Activated T-cell treated with anti-CD3 and anti-CD28 coated beads, Interleukin-2, amount 50 U/mL, for 72 hours (primary cell): Measurements from ENCODE around the gene MTHFD2L. TPM values are rescaled to one million over a fixed set of nuclear protein-coding genes. Genes with fewer than 3 reads are reported as not detected.

Experiments
- ATAC-seq, 2 donors: fragments of 150-1000 bp; cut with Tn5 transposase; replicated peaks in 1 of 2; 2 replicates each; pipeline ENCODE4 v1.10.0; 2021; ENCODE audit warnings: moderate library complexity in 2 of 2, mild to moderate bottlenecking in 1 of 2
- DNase-seq, 2 donors: peaks; one replicate each; pipeline ENCODE4 v3.0.0; 2021 to 2022; ENCODE audit warnings: mixed read lengths in 1 of 2
- H3K27ac Mint-ChIP-seq: one replicate; pipeline ENCODE4 v1.8.0; 2022; ENCODE audit warnings: mild to moderate bottlenecking, moderate library complexity, mixed read lengths
- H3K27me3 Mint-ChIP-seq: one replicate; pipeline ENCODE4 v1.8.0; 2022; ENCODE audit warnings: low read depth, mixed read lengths
- H3K36me3 Mint-ChIP-seq, 2 donors: one replicate each; pipeline ENCODE4 v1.8.0; 2022; ENCODE audit warnings: mixed read lengths in 2 of 2, mild to moderate bottlenecking in 1 of 2; ENCODE audit not compliant: insufficient read depth in 2 of 2
- H3K4me1 Mint-ChIP-seq: one replicate; pipeline ENCODE4 v1.8.0; 2022; ENCODE audit warnings: low read depth, mixed read lengths
- H3K4me3 Mint-ChIP-seq, 2 donors: one replicate each; pipeline ENCODE4 v1.8.0; 2022; ENCODE audit warnings: mild to moderate bottlenecking in 2 of 2, mixed read lengths in 2 of 2, moderate library complexity in 2 of 2
- H3K9me3 Mint-ChIP-seq, 2 donors: one replicate each; pipeline ENCODE4 v1.8.0; 2022; ENCODE audit warnings: mixed read lengths in 2 of 2
- total RNA-seq, 2 donors: library from RNA; stranded (reverse); gene quantifications; one replicate each; pipeline ENCODE4 v1.2.3, GENCODE V29; 2022

MTHFD2L gene
- total RNA-seq: 1 to 10 TPM; 7.6 to 9.7 TPM

DNA sequence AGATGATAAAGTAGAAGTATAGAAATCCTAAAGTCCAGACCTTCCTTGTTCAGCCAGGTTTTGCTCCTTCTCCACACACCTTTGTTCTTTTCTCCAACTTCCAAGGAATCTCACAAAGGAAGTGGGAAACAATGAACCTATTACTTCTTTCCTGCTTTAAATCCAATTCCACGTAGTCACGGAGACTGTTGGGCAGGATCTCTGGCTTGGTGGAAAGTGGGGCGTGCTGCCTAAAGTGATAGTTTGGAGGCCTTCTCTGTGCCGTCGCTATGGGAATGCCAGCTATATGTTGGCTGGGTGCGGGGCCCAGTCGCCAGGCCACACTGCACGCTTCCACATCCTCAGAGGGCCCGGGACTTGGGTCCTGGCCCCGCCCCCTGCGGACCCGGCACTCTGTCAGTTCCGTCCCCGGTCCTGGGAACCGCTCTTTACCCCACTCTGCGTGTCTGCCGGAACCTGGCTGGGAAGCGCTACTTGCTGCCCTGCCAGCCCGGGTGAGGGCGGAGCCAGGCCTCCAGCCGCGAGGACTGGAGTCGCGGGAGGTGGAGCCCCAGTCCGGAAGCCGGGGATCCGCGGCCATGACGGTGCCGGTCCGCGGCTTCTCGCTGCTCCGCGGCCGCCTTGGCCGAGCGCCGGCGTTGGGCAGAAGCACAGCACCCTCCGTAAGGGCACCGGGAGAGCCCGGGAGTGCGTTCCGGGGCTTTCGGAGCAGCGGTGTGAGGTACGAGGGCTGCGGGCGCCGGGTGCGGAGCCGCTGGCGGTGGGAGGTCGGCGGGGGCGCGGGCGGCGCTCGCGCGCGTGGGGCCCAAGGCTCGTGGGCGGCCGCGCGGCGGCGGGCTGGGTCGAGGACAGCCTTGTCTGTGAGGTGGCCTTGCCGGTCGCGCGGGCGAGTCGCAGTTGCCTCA, at the start of gene MTHFD2L:
MTHFD2L (plus strand) TSS at position 558 of the 905 bp plus-strand sequence; CDS start at position 579, 21 bp downstream.
- H3K4me3 Mint-ChIP-seq: peak within 1 kb of the TSS; percentile 87 to 90
- peaks cover 28% of the 10 kb centered on the region for H3K4me1 Mint-ChIP-seq
- H3K36me3 Mint-ChIP-seq: peaks cover 3 to 16% of the 10 kb centered on the region in 2 donors
- ATAC-seq: peak; percentile 97 to 98
- peak within 1 kb of the TSS; percentile 94 for H3K27ac Mint-ChIP-seq
- H3K27me3 Mint-ChIP-seq: peaks cover 17% of the 10 kb centered on the region
- H3K9me3 Mint-ChIP-seq: no peaks in the 10 kb centered on the region
- peak; percentile 89 to 90 for DNase-seq

DNA sequence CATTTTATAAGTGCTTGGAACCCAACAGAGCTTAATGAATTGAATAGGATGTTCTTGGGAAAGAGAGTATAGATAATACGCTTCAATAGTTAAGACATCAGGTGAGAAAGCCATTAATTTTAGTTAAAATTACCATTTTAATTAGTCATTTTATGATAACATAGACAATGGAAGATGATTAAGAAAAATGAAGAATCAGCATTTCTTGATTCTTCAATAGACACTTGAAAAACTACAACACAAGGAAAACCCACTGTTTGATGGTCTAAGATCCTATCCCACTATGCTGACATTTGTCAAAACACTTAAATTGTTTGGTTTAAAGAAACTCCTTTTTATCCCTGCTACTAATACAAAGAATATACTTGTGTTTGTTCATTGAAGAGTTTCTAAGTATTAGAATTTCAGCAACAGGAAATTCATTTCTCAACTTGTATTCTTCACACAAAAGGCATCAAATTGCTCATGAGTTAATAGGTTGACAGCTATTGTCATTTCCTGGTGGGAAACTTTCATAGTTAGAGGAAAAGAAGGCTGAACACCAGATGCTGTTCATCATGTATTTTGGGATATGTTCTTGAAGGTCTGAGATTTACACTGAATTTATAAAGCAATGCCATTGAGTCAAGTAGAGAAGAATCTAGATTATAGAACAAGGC, 49.3 kb upstream of the MTHFD2L start:
- no peaks in the 10 kb centered on the region for H3K9me3 Mint-ChIP-seq
- ATAC-seq (no peak), DNase-seq (no peak)
- no peak overlapping the region for H3K4me3 Mint-ChIP-seq
- H3K27ac Mint-ChIP-seq: no peak overlapping the region
- H3K27me3 Mint-ChIP-seq: peaks cover 6% of the 10 kb centered on the region
- no peaks in the 10 kb centered on the region for H3K36me3 Mint-ChIP-seq
- H3K4me1 Mint-ChIP-seq: no peaks in the 10 kb centered on the region

- no peak overlapping the region for H3K27ac Mint-ChIP-seq
- H3K4me1 Mint-ChIP-seq: no peaks in the 10 kb centered on the region
- no peak overlapping the region for H3K4me3 Mint-ChIP-seq
- peaks cover 6% of the 10 kb centered on the region for H3K27me3 Mint-ChIP-seq
- ATAC-seq: peak in 1 of 2 donors; percentile 25
- no peak for DNase-seq
- H3K36me3 Mint-ChIP-seq: no peaks in the 10 kb centered on the region
- H3K9me3 Mint-ChIP-seq: no peaks in the 10 kb centered on the region
Measured at GRCh38 chr4:74109116-74109869, 48.6 kb upstream of the MTHFD2L start.

DNA sequence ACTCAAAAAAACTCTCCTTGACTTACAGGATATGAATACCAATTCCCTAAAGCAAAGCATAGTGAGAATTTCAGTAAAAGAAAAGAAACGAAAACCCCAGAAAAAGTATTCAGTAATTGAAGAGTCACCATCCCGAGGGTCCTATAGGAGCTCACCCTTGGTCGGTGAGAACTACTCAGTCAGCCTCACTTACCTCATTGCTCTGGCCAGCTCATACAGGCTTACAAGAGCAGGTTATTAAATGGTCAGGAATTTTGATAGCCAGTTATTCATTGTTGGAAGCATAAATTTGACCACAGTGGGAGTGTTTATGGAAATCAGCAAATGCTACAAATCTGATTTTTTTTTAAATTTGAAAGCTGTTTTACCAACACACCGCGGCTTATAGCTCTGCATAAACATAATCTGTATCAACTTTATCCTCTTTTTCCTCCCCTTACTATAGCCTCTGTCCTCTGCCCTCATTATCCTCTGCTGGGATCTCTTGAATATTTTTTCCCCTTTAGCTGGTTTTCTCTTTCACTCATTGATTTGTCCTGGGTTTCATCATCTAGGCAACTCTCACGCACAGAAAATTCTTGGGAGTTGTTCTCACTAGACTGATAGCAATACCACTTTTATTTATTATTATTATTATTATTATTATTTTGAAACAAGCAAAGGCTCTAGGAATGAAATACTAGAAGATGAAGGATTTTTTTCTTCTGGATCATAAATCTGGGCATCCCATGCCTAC, 47.9 kb upstream of the MTHFD2L start:
- ATAC-seq: no peak
- Mint-ChIP-seq H3K4me1 (no peaks in the 10 kb centered on the region), H3K4me3 (no peak overlapping the region), H3K27ac (no peak overlapping the region), H3K36me3 (no peaks in the 10 kb centered on the region), H3K9me3 (no peaks in the 10 kb centered on the region), H3K27me3 (peaks cover 6% of the 10 kb centered on the region)
- DNase-seq: no peak

DNA sequence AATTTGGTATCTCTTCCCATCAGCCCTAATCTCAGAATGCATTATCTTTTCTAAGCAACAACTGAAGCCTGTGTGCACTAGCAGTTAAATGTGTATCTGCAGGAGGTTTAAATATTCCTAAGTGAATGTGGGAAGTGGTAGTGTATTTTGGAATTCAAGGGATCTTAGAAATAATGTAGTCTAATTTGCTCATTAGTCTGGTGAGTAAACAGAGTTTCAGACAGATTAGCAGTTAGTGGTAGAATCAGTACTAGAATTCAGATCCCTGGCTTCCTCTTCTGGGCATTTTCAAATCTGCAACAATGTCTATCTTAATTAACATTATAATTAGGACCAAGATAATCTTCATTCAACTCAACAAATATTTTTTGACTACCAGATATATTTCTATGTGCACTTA, 47.2 kb upstream of the MTHFD2L start:
- ATAC-seq (no peak), DNase-seq (no peak)
- Mint-ChIP-seq H3K4me3 (no peak overlapping the region), H3K36me3 (no peaks in the 10 kb centered on the region), H3K27ac (no peak overlapping the region), H3K9me3 (no peaks in the 10 kb centered on the region), H3K4me1 (no peaks in the 10 kb centered on the region), H3K27me3 (peaks cover 4% of the 10 kb centered on the region)

GRCh38 chr4:74111306-74111975, 46.5 kb upstream of the MTHFD2L start:
- Mint-ChIP-seq H3K27me3 (no peaks in the 10 kb centered on the region), H3K4me3 (no peak overlapping the region), H3K9me3 (no peaks in the 10 kb centered on the region), H3K36me3 (no peaks in the 10 kb centered on the region), H3K27ac (no peak overlapping the region), H3K4me1 (no peaks in the 10 kb centered on the region)
- ATAC-seq (no peak), DNase-seq (no peak)

DNA sequence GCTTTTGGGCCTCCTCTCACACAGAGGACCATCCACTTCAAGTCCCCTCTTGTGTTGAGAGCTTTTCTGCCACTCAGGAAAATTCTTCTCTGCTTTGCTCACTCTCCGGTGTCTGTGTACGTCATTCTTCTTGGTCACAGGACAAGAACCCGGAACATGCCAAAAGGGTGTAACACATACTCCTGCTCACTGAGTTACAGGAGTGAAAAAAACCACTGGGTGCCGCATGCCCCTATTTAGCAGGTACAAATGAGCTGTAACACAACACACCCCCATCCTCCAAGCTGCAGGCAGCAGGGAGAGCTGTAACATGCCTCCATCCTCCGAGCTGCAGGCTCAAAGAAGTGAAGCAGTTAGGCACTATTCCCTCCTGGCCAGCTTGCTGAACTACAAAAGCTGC, 45.9 kb upstream of the MTHFD2L start:
- Mint-ChIP-seq H3K27me3 (no peaks in the 10 kb centered on the region), H3K36me3 (no peaks in the 10 kb centered on the region), H3K27ac (no peak overlapping the region), H3K9me3 (no peaks in the 10 kb centered on the region), H3K4me1 (no peaks in the 10 kb centered on the region), H3K4me3 (no peak overlapping the region)
- ATAC-seq (no peak), DNase-seq (no peak)

- Mint-ChIP-seq H3K27me3 (no peaks in the 10 kb centered on the region), H3K4me1 (no peaks in the 10 kb centered on the region)
- DNase-seq: no peak
Measured at GRCh38 chr4:74112399-74113105, 45.4 kb upstream of the MTHFD2L start.

DNA sequence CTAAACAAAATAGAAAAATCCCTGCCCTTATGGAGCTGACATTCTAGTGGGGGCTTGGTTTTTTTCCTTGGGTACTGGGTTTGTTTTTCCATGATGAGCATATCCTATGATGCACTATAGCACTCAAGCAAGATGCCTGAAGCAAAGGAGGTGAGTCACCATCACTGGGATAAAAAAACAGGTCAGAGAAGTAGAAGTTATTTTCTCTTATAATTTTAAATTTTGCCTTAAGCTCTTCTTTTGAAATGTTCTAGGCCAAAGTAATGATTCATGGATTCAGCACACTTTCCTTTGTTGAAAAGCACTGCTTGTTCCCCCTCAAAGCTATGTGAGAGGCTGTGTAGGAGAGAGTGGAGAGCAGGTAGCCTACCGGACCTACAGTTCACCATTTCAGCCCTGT, 43.7 kb upstream of the MTHFD2L start:
- Mint-ChIP-seq H3K4me1 (no peaks in the 10 kb centered on the region), H3K27ac (no peak overlapping the region), H3K27me3 (no peaks in the 10 kb centered on the region), H3K9me3 (no peaks in the 10 kb centered on the region), H3K36me3 (no peaks in the 10 kb centered on the region), H3K4me3 (no peak overlapping the region)
- DNase-seq: no peak
- no peak for ATAC-seq

More at GRCh38 chr4:74112399-74113105, 45.4 kb upstream of the MTHFD2L start:
- ATAC-seq: no peak
- no peak overlapping the region for H3K27ac Mint-ChIP-seq
- H3K4me3 Mint-ChIP-seq: no peak overlapping the region
- H3K9me3 Mint-ChIP-seq: no peaks in the 10 kb centered on the region
- no peaks in the 10 kb centered on the region for H3K36me3 Mint-ChIP-seq

GRCh38 chr4:74117024-74117534, 40.8 kb upstream of the MTHFD2L start:
- no peak overlapping the region for H3K27ac Mint-ChIP-seq
- no peak overlapping the region for H3K4me3 Mint-ChIP-seq
- no peaks in the 10 kb centered on the region for H3K4me1 Mint-ChIP-seq
- H3K9me3 Mint-ChIP-seq: no peaks in the 10 kb centered on the region
- ATAC-seq (no peak), DNase-seq (no peak)
- no peaks in the 10 kb centered on the region for H3K36me3 Mint-ChIP-seq
- H3K27me3 Mint-ChIP-seq: no peaks in the 10 kb centered on the region

DNA sequence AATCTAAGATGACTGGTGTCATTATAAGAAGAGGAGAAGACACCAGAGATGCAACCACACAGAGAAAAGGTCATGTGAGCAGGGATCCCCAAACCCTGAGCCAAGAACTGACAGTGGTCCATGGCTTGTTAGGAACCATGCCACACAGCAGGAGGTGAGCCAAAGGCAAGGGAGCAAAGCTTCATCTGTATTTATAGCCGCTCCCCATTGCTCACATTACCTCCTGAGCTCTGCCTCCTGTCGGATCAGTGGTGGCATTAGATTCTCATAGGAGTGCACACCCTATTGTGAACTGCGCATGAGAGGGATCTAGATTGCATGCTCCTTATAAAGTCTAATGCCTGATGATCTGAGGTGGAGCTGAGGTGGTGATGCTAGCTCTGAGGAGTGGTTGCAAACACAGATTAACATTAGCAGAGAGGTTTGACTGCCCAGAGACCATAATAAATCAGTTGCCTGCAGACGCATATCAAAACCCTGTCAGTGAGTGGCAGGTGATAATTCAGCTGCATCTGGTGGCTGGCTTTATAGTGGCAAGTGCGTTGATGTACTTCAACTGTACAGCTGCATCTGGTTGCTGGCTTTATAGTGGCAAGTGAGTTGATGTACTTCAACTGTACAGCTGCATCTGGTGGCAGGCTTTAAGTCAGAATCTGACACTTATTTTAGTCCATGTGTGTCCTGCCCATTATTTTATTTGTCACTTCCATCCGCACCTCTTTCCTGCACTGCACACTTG, 39.1 kb upstream of the MTHFD2L start:
- ATAC-seq: no peak

More for the DNA sequence above, 39.1 kb upstream of the MTHFD2L start:
- Mint-ChIP-seq H3K36me3 (no peaks in the 10 kb centered on the region), H3K4me3 (no peak overlapping the region), H3K4me1 (no peaks in the 10 kb centered on the region), H3K27me3 (no peaks in the 10 kb centered on the region), H3K27ac (no peak overlapping the region), H3K9me3 (no peaks in the 10 kb centered on the region)
- DNase-seq: no peak
